Urinary bladder (tissue), 4 donors: ENCODE results near the gene CMIP. TPM values are rescaled to one million over a fixed set of nuclear protein-coding genes. Genes with fewer than 3 reads are reported as not detected.

Experiments
- DNase-seq: peaks from one replicate; pipeline ENCODE4 v3.0.0-alpha.2; 2015; ENCODE audit errors: extremely low spot score
- H3K27ac ChIP-seq: one replicate; pipeline ENCODE4 v1.5.1; 2013; ENCODE audit warnings: low read depth, mild to moderate bottlenecking, moderate library complexity
- H3K36me3 ChIP-seq: one replicate; pipeline ENCODE4 v1.6.1; 2013; ENCODE audit warnings: mild to moderate bottlenecking, moderate library complexity; ENCODE audit not compliant: insufficient read depth
- H3K4me1 ChIP-seq: one replicate; pipeline ENCODE4 v1.6.1; 2013; ENCODE audit warnings: mild to moderate bottlenecking, moderate library complexity; ENCODE audit not compliant: insufficient read depth
- H3K4me3 ChIP-seq: one replicate; pipeline ENCODE4 v1.5.1; 2013; ENCODE audit warnings: low read depth, low read length
- WGBS: extraction: QIAGEN DNeasy Blood & Tissue Kit; methylation state at CpG from one replicate; pipeline ENCODE4 v1.1.7; 2013; 5-methylcytosine and 5-hydroxymethylcytosine counted together
- polyA plus RNA-seq: library from polyadenylated mRNA; stranded (reverse); fragments of 200-250 nt; gene quantifications from one replicate; pipeline ENCODE4 v1.2.3, GENCODE V29; 2013
- total RNA-seq: library from RNA; depleted of rRNA; stranded (reverse); fragments of >200 nt; gene quantifications from one replicate; pipeline ENCODE4 v1.2.3, GENCODE V29; 2014
- donor health status: healthy with polysubstance abuse.
- donor health status: healthy.

The CMIP gene
- total and polyA plus RNA-seq, 2 donors = 21.7 to 29.4 TPM

DNA sequence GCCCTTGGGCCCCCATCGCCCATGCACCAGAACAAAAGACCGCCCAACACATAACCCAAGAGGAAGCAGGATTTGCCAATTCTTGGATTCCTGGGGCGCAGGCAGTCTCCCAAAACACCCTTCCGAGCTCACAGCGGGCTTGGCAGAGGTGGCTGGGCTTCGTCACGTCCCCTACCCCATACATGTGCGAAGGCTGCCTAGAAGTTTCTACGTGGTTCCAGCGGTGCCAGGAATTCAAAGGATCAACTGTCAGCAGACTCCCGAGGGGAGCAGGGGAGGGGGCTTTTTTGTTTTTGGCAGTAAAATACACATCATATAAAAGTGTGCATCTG, 253.7 kb downstream of the CMIP start:
- Histone ChIP-seq H3K36me3 (peaks cover 2% of the 10 kb centered on the region), H3K4me1 (no peaks in the 10 kb centered on the region), H3K27ac (no peak overlapping the region), H3K4me3 (no peak overlapping the region)
- 70% methylated on average over 11 of the region's 11 CpGs for WGBS
- no peak for DNase-seq

DNA sequence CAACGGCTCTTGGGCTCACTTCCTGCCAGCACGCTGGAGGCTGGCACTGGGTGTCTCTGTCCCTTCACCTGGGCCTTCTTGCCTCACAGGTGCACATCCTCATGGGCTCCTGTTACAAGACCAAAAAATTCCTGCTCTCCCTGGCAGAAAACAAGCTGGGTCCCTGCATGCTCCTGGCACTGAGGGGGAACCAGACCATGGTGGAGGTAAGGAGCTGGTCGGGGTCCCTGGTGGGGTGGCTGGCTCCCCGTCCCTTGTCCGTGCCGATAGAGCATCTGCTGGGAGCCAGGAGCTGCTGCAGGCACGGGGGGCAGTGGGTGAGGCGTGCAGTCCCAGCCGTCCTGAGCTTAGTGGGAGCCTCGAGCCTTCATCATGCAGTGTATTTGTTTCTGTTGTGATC, 255.0 kb downstream of the CMIP start:
- Histone ChIP-seq H3K4me3 (no peak overlapping the region), H3K4me1 (no peaks in the 10 kb centered on the region), H3K27ac (no peak overlapping the region), H3K36me3 (peaks cover 2% of the 10 kb centered on the region)
- DNase-seq = no peak
- WGBS = 93% methylated on average over 10 of the region's 10 CpGs

DNA sequence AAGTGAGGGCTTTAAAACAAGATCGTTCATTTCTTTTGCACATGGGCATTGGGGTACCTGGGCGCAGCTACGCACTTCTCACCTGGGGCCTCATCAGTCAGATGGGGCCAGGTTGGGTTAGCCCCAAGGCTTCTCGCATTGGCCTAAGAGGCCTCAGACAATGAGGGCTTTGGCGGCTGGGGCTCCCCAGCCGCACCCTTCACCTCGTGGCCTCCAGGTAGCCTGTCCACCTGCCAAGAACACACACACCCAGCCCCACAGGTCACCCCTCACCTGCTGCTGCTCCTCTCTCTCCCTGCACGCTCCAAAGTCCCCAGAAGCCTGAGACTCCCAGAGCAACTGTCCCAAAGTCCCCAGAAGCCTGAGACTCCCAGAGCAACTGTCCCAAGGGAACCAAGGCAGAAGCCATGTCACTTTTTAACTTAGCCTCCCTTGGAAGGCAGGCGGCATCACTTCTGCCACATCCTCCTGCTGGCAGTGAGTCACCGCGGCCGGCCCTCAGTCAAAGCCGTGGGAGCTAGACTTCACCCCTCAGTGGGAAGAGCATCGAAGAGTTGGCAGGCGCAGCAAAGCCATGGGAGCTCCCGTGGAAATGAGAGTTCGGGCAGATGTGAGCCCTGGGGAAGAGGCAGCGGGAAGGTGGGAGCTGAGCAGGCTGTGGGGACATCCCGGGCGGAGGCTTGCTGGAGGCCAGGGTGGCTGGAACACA, 255.6 kb downstream of the CMIP start:
- Histone ChIP-seq H3K36me3 (peaks cover 5% of the 10 kb centered on the region), H3K4me3 (no peak overlapping the region), H3K4me1 (no peaks in the 10 kb centered on the region), H3K27ac (no peak overlapping the region)
- no peak for DNase-seq
- 95% methylated on average over 20 of the region's 20 CpGs for WGBS

DNA sequence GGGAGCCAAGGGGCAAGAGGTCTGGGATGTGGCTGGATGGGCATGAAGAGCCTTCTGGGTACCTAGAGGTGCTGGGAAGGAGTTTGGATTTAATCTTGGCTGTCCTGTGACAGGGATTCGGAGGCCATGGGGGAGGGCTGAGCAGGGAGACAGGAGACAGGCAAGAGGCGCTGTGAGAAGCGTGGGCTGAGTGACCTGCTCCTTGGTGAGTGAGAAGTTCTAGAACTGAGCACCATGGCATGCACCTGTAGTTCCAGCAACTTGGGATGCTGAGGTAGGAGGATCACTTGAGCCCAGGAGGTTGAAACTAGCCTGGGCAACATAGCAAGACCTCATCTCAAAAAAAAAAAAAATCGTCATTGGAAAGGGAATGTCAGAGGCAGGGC, 256.2 kb downstream of the CMIP start:
- 94% methylated on average over 4 of the region's 4 CpGs for WGBS
- Histone ChIP-seq H3K4me1 (no peaks in the 10 kb centered on the region), H3K36me3 (peaks cover 5% of the 10 kb centered on the region), H3K27ac (no peak overlapping the region), H3K4me3 (no peak overlapping the region)
- no peak for DNase-seq

DNA sequence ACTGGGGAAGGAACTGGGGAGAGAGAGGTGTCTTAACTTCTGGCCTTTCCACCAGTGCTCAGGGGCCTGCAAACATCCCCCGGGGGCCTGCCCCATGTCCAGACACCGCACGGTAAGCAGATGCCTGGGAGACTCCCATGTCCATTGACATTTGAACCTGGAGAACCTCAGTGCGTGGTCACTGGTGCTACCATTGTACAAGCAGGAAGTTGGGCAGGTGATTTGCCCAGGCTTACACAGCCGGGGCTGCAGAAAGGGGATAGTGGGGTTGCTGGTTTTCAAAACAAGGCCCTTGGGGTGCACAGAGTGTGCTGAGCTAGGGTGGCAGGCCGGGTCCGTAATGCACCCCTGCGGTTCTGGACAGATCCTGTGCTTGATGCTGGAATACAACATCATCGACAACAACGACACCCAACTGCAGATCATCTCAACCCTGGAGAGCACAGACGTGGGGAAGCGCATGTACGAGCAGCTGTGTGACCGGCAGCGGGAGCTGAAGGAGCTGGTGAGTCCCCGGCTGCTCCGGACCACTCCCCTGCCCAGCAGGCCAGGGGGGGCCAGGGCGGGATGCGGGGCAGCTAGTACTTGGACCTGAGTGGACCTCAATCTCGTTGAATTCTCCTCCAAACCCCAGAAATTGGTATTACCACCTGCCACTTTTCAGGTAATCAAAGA, 256.8 kb downstream of the CMIP start:
- Histone ChIP-seq H3K36me3 (peaks cover 5% of the 10 kb centered on the region), H3K4me1 (no peaks in the 10 kb centered on the region), H3K4me3 (no peak overlapping the region), H3K27ac (no peak overlapping the region)
- no peak for DNase-seq
- WGBS = 95% methylated on average over 20 of the region's 20 CpGs

DNA sequence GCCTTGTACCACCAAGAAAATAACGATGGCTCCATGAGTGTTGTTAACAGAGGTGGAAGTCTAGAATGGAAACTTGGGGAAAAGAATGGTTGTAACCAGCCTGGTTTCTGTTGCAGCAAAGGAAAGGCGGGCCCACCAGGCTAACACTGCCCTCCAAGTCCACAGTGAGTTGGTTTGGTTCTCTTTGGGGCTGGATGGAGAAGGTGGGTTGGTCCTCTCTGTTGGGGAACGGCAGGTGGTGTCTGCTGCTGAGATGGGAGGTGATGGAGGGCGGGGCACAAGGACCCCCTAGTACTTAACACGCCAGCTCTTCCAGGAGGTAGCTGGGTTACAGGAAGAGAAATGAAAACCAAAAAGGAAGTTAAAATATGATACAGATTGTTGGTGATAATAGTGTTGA, 257.9 kb downstream of the CMIP start:
- WGBS = 94% methylated on average over 5 of the region's 5 CpGs
- DNase-seq = no peak
- peaks cover 5% of the 10 kb centered on the region for H3K36me3 ChIP-seq
- H3K27ac ChIP-seq = no peak overlapping the region
- H3K4me3 ChIP-seq = no peak overlapping the region
- no peaks in the 10 kb centered on the region for H3K4me1 ChIP-seq

DNA sequence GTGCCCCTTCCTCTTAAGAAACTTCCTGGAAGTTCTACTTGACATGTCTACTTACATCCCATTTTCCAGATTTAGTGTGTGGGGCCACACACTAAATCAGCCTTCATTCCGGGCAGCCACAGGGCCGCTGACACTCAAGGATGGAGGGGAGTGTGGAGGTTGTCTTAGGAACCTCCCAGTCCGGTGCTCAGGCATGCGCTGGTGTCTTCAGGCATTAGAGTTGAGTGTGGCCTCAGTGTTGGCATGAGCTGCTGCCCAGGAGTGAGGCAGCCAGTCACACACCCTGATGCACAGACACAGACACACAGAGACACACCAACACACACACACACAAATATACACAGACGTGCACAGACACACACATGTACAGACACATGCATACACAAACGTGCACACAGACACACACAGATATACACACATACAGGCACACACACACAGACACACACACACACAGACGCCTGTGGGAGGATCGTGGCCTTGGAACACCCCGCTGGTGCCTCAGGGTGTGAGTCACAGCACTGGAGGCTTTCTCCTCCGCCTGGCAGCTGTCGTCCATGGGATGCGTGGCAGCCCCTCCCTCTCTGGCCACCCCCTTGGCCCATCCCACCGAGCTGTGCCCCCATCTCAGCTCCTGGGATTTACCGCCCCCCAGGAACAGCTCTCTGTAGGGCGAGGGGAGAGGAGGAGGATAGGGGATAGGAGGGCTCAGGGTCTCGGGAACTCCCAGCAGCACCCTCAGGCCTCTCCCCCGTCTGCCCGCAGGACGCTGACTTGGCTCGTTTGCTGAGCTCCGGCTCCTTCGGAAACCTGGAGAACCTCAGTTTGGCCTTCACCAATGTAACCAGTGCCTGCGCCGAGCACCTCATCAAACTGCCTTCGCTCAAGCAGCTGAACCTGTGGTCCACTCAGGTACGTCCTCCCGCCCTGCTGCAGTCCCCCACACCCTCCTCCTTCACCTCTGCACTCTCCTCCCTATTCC, 258.9 kb downstream of the CMIP start:
- DNase-seq = no peak
- Histone ChIP-seq H3K4me3 (no peak overlapping the region), H3K27ac (no peak overlapping the region), H3K4me1 (no peaks in the 10 kb centered on the region), H3K36me3 (peaks cover 5% of the 10 kb centered on the region)
- 78% methylated on average over 27 of the region's 27 CpGs for WGBS

DNA sequence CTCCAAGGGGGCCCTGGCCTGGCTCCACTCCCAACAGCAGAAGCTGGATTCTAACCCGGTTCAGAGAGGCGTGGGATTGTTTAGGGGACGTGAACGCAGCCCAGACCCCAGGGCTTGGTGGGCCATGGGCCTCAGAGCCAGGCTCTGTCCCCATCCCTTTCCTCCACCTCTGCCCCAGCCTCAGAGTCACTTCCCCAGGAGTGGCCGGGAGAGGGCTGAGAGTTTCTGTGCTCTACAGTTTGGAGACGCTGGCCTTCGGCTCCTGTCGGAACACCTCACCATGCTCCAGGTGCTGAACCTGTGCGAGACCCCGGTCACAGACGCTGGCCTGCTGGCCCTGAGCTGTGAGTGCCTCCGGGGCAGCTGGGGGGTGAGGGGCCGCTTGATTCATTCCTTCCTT, 260.7 kb downstream of the CMIP start:
- Histone ChIP-seq H3K27ac (no peak overlapping the region), H3K4me3 (no peak overlapping the region), H3K4me1 (no peaks in the 10 kb centered on the region), H3K36me3 (peaks cover 5% of the 10 kb centered on the region)
- WGBS = 94% methylated on average over 13 of the region's 13 CpGs
- no peak for DNase-seq

DNA sequence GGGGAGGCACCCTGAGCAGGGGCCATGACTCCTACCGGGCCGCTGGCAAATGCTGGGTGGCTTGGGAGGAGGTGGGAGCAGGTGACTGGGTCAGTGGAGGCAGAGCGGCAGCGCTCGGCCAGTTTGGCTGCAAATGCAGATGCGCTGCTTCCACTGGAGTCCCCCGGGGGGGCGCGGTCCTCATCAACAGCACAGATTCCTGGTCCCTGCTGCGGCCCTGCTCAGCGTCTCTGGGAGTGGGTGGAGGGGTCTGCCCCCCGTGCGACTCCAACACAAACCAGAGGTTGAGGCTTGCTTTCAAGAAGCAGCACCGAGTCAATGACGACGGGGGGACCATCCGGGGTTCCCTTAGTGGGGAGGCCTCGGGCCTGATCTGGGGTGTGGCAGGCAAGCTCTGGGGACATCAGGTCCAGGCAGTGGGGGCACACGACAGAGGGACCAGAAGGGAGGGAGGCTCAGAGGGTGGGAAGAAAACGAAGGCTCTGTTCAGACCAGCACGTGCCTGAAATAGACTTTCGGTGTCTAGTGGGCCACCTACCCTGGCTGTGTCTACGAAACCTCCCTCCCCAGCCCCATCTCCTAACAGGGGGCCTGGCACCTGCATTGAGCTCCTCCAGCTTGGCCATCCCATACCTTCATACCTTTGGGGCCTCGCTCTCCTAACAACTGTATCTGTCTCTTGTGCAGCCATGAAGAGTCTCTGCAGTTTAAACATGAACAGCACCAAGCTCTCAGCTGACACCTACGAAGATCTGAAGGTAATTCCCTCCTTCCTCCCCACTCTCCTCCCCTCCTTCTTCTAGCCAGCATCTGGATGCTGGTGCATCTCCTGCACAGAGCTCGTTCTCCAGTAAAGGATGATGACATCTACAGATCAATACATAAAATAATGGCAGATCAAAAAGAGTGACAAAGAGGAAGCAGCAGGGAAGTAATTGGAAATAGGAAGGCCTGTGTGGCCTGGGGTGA, 262.0 kb downstream of the CMIP start:
- DNase-seq = no peak
- no peak overlapping the region for H3K27ac ChIP-seq
- peaks cover 5% of the 10 kb centered on the region for H3K36me3 ChIP-seq
- WGBS = 89% methylated on average over 26 of the region's 26 CpGs
- no peak overlapping the region for H3K4me3 ChIP-seq
- no peaks in the 10 kb centered on the region for H3K4me1 ChIP-seq

DNA sequence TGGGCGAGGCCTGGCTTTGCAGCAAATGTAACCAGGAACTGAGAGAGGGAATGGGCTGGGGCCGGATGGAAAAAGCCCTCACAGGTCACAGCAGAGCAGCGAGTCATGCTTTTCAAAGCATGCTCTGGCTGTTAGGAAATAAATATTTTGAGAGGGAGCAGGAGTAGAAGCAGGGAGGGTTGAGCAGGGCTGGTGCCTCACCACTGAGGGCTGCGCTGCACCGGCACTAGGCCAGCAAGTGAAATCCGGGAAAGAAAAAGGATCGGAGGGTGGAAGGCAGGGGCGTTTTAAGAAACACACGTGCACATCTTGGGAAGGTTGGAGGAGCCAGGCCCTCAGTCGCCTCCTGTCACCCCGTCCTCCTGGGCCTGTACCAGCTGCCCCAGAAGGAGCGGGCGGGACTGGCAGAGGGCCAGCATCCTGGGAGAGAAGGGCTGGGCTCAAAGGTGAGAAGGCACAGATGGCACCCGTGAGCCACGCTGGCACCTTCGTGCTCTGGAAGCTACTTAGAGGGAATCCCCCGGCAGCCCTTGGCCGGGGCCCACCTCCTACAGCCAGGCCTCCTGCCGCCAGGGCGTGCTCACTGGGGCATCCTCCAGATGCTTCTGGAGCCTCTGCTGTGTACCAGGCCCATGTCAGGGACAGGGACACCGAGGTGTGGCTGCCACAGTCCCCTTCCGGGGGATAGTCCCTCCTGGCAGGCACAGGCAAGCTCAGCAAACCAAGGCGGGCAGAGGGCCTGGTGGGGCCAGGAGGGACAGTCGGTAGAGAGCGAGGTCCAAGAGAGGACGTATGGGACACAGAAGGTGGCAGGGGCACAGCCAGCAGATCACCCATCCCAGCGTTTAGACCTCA, 263.0 kb downstream of the CMIP start:
- Histone ChIP-seq H3K27ac (no peak overlapping the region), H3K36me3 (peaks cover 4% of the 10 kb centered on the region), H3K4me3 (no peak overlapping the region), H3K4me1 (no peaks in the 10 kb centered on the region)
- 71% methylated on average over 27 of the region's 27 CpGs for WGBS
- no peak for DNase-seq

DNA sequence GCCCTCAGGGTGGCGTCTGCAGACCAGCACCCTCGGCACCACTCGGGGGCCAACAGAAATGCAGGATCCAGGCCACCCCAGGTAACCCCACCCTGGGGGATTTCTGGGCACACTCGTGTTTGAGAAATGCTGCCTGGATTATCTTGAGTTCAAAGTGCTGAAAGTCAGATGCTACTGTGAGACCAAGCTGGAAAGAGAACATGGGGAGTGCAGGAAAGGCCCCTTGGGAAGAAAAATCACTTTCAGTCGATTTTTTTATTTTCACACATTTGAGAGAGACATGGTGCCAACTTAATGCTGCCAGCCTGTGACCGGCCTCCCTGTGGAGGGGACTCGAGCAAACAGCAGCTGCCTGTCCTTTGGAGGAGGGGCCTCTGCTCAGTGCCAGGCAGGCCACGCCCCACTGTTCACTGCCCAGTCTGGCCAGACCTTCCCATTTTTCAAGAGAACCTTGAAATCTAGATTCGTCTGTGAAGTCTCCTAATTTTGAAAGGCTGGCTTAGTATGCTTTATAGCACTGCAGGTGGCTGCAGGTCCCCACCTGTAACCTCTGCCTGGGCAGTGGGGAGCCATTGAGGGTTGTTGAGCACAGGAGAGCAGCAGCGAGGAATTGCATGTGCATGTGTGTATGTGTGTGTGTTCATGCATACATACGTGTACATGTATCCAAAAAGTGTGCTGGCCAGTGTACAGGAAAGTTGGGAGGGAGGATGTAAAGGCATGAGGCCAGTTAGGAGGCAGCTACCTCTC, 263.8 kb downstream of the CMIP start:
- Histone ChIP-seq H3K36me3 (peaks cover 4% of the 10 kb centered on the region), H3K27ac (no peak overlapping the region), H3K4me3 (no peak overlapping the region), H3K4me1 (no peaks in the 10 kb centered on the region)
- no peak for DNase-seq
- 75% methylated on average over 11 of the region's 11 CpGs for WGBS
